Hepatocyte (in vitro differentiated cells): Measurements from ENCODE around the gene CA12. TPM values are rescaled to one million over a fixed set of nuclear protein-coding genes. Genes with fewer than 3 reads are reported as not detected.
A peak's percentile ranks its signal among the peaks of the same experiment; 100 is the strongest.

Experiments used
- DNase-seq: peaks from one replicate; pipeline ENCODE4 v3.0.0-alpha.2; 2016; ENCODE audit warnings: low spot score
- H2AFZ ChIP-seq: fragments of 200-600 bp; sonication (generic); 2 replicates; pipeline ENCODE4 v1.6.0; 2016; ENCODE audit warnings: antibody characterized with exemption, mild to moderate bottlenecking
- H3K27ac ChIP-seq: fragments of 200-600 bp; sonication (generic); 2 replicates; pipeline ENCODE4 v1.5.1; 2016; ENCODE audit warnings: mild to moderate bottlenecking
- H3K27me3 ChIP-seq: fragments of 200-600 bp; sonication (generic); 2 replicates; pipeline ENCODE4 v1.6.1; 2016
- H3K36me3 ChIP-seq: fragments of 200-600 bp; sonication (generic); replicated peaks from 2 replicates; pipeline ENCODE4 v1.5.1; 2016; ENCODE audit warnings: low read depth; ENCODE audit not compliant: insufficient read depth
- H3K4me1 ChIP-seq: fragments of 200-600 bp; sonication (generic); 2 replicates; pipeline ENCODE4 v1.5.1; 2016; ENCODE audit warnings: mild to moderate bottlenecking, moderate library complexity; ENCODE audit not compliant: insufficient read depth
- H3K4me2 ChIP-seq: fragments of 200-600 bp; sonication (generic); 2 replicates; pipeline ENCODE4 v1.6.0; 2016
- H3K4me3 ChIP-seq: fragments of 200-600 bp; sonication (generic); 2 replicates; pipeline ENCODE4 v1.5.1; 2016; ENCODE audit warnings: mild to moderate bottlenecking
- H3K79me2 ChIP-seq: fragments of 200-600 bp; sonication (generic); 2 replicates; pipeline ENCODE4 v1.6.0; 2017; ENCODE audit warnings: mild to moderate bottlenecking
- H3K9me2 ChIP-seq: fragments of 200-600 bp; sonication (generic); replicated peaks from 2 replicates; pipeline ENCODE4 v1.6.0; 2017; ENCODE audit warnings: mild to moderate bottlenecking; ENCODE audit not compliant: insufficient read depth
- H3K9me3 ChIP-seq: fragments of 200-600 bp; sonication (generic); 2 replicates; pipeline ENCODE4 v1.5.1; 2016; ENCODE audit warnings: low read depth, mild to moderate bottlenecking
- H4K20me1 ChIP-seq: fragments of 200-600 bp; sonication (generic); 2 replicates; pipeline ENCODE4 v1.6.0; 2016; ENCODE audit warnings: mild to moderate bottlenecking; ENCODE audit not compliant: insufficient read depth, poor library complexity, severe bottlenecking
- EZH2 ChIP-seq: fragments of 200-600 bp; sonication (generic); IDR thresholded peaks from 2 replicates; pipeline ENCODE4 v1.6.1; 2016; ENCODE audit warnings: antibody characterized with exemption, mild to moderate bottlenecking, borderline replicate concordance
- EZH2phosphoT487 ChIP-seq: fragments of 200-600 bp; sonication (generic); IDR thresholded peaks from one replicate; pipeline ENCODE4 v1.6.1; 2018; ENCODE audit warnings: antibody characterized with exemption, mild to moderate bottlenecking, low read depth, moderate library complexity; ENCODE audit not compliant: unreplicated experiment, severe bottlenecking
- WGBS: methylation state at CpG from one replicate; pipeline ENCODE4 v1.1.6; 2016; ENCODE audit warnings: low lambda C conversion rate; ENCODE audit errors: missing lambda C conversion rate; 5-methylcytosine and 5-hydroxymethylcytosine counted together
- polyA plus RNA-seq: library from polyadenylated mRNA; unstranded; fragments of >200 nt; fragmentation: Nextera tagmentation; extraction: Ambion mirVana; gene quantifications from 2 replicates; pipeline ENCODE4 v1.2.1, GENCODE V29; 2016
- total RNA-seq: library from RNA; depleted of rRNA; stranded (reverse); fragments of >200 nt; gene quantifications from 2 replicates; pipeline ENCODE4 v1.2.3, GENCODE V29; 2014
- TF ChIP-seq, protein P1 (sequence below): fragments of 200-600 bp; sonication (generic); IDR thresholded peaks from 2 replicates; pipeline ENCODE4 v1.5.1; 2016; ENCODE audit warnings: antibody characterized with exemption, mild to moderate bottlenecking; ENCODE audit not compliant: poor library complexity

The CA12 gene
- total and polyA plus RNA-seq, 2 experiments from 2014 or later: 13.8 to 16.6 TPM

DNA sequence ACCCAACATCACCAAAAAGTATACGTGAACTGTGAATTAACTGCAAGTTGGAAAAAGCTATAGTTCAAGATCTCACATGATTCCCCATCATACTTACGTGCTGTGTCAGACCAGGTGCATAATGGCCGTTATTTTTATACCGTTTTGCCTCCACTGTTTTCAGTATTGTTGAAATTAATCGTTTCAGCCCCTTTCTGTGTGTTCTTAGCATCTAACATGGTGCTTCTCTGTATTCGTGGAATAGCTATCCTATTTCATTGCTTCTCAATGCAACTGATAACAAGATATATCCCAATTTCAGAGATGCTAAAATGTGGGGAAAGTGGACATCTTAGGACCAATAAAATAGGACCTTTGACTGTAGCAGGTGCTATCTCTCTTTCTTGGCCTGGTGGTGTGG, 13.7 kb downstream of the CA12 start:
- H3K9me2 ChIP-seq: no peaks in the 10 kb centered on the region
- no peak overlapping the region for H3K4me2 ChIP-seq
- H3K9me3 ChIP-seq: no peaks in the 10 kb centered on the region
- H3K4me1 ChIP-seq: peaks cover 11% of the 10 kb centered on the region
- DNase-seq: no peak
- H3K27ac ChIP-seq: peak overlapping the region; percentile 55
- H2AFZ ChIP-seq: no peak overlapping the region
- H3K27me3 ChIP-seq: no peaks in the 10 kb centered on the region
- no peaks in the 10 kb centered on the region for H3K36me3 ChIP-seq
- no peak overlapping the region for H3K4me3 ChIP-seq
- H3K79me2 ChIP-seq: no peaks in the 10 kb centered on the region
- WGBS: 93% methylated on average over 6 of the region's 6 CpGs
- TF ChIP-seq EZH2 (no peak), EZH2phosphoT487 (no peak)
- TF ChIP-seq, protein P1, sequence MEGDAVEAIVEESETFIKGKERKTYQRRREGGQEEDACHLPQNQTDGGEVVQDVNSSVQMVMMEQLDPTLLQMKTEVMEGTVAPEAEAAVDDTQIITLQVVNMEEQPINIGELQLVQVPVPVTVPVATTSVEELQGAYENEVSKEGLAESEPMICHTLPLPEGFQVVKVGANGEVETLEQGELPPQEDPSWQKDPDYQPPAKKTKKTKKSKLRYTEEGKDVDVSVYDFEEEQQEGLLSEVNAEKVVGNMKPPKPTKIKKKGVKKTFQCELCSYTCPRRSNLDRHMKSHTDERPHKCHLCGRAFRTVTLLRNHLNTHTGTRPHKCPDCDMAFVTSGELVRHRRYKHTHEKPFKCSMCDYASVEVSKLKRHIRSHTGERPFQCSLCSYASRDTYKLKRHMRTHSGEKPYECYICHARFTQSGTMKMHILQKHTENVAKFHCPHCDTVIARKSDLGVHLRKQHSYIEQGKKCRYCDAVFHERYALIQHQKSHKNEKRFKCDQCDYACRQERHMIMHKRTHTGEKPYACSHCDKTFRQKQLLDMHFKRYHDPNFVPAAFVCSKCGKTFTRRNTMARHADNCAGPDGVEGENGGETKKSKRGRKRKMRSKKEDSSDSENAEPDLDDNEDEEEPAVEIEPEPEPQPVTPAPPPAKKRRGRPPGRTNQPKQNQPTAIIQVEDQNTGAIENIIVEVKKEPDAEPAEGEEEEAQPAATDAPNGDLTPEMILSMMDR: no peak
- no peaks in the 10 kb centered on the region for H4K20me1 ChIP-seq

DNA sequence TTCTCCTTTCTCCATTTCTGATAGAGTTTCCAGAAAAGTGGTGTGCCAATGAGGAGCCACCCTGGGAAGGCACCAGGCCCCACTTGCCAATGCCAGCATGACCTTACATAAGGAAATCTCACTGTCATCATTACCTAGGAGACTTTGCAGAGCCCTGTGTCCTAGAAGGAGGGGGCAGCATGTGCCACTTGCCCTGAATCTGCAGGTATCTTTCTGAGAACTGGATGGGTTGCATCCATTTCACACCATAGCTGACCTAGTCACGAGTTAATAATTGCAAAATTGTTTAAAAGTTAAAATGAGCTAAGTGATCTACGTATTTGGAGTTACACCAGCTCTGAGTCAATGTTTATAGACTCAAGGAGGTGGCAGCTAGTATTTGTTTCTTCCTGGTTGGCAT, 14.3 kb downstream of the CA12 start:
- no peaks in the 10 kb centered on the region for H4K20me1 ChIP-seq
- no peaks in the 10 kb centered on the region for H3K9me2 ChIP-seq
- H3K36me3 ChIP-seq: no peaks in the 10 kb centered on the region
- TF ChIP-seq EZH2 (no peak), EZH2phosphoT487 (no peak)
- TF ChIP-seq, protein P1: no peak
- H3K27ac ChIP-seq: peak overlapping the region; percentile 55
- H3K4me3 ChIP-seq: no peak overlapping the region
- no peaks in the 10 kb centered on the region for H3K9me3 ChIP-seq
- H2AFZ ChIP-seq: no peak overlapping the region
- WGBS: 57% methylated on average over 2 of the region's 2 CpGs
- H3K79me2 ChIP-seq: no peaks in the 10 kb centered on the region
- no peak overlapping the region for H3K4me2 ChIP-seq
- DNase-seq: no peak
- H3K4me1 ChIP-seq: peaks cover 7% of the 10 kb centered on the region
- H3K27me3 ChIP-seq: no peaks in the 10 kb centered on the region

DNA sequence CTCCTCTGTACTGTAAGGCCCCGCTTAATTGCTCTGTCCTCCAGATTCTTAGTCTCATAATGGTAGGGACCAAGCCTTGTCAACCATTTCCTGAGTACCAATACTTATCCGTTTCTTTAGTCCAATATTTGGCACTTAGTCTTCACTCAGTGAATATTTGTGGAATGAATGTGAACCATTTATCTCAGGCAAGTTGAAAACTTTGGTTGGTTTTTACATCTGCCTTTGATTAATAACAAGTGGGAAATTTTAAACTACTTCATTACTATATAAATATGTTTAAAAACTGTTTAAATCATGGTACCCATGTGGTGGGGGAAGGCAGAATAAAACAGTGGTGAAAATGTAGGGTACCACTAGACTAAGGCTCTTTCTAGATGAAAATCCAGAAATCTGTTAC, 15.2 kb downstream of the CA12 start:
- Histone ChIP-seq H3K36me3 (no peaks in the 10 kb centered on the region), H3K4me3 (no peak overlapping the region), H3K4me2 (no peak overlapping the region), H2AFZ (no peak overlapping the region), H3K9me3 (no peaks in the 10 kb centered on the region), H4K20me1 (no peaks in the 10 kb centered on the region), H3K79me2 (no peaks in the 10 kb centered on the region), H3K9me2 (no peaks in the 10 kb centered on the region), H3K27me3 (no peaks in the 10 kb centered on the region), H3K27ac (no peak overlapping the region), H3K4me1 (peaks cover 6% of the 10 kb centered on the region)
- 91% methylated on average over 2 of the region's 2 CpGs for WGBS
- TF ChIP-seq EZH2phosphoT487 (no peak), EZH2 (no peak)
- TF ChIP-seq, protein P1: no peak
- DNase-seq: no peak

DNA sequence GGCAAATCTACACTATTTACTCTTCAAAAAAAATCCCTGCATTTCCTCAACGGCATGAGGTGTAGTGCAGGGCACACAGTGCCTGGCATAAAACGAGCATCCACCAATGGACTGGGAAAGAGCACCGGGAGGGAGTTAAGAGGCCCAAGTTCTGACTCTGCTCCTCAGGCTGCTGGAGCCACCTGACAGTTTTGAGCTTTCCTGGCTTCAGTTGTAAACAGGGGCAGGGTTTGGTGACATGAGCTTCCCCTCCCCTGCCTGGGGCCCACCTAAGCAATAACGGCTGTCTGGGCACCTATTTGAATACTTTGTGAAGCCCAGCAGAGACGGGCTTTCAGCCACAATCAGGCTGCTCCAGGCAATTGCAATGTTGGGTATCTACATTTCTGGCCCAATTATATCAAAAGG, 16.4 kb downstream of the CA12 start:
- Histone ChIP-seq H3K36me3 (no peaks in the 10 kb centered on the region), H3K4me3 (no peak overlapping the region), H3K9me3 (no peaks in the 10 kb centered on the region), H3K9me2 (no peaks in the 10 kb centered on the region), H3K27me3 (no peaks in the 10 kb centered on the region), H4K20me1 (no peaks in the 10 kb centered on the region), H3K4me1 (peaks cover 6% of the 10 kb centered on the region), H2AFZ (no peak overlapping the region), H3K79me2 (no peaks in the 10 kb centered on the region), H3K4me2 (no peak overlapping the region), H3K27ac (no peak overlapping the region)
- TF ChIP-seq, protein P1: no peak
- no peak for TF ChIP-seq EZH2phosphoT487
- DNase-seq: no peak
- 76% methylated on average over 5 of the region's 5 CpGs for WGBS
